ENCODE data around the gene TRMO.

TRMO gene

DNA sequence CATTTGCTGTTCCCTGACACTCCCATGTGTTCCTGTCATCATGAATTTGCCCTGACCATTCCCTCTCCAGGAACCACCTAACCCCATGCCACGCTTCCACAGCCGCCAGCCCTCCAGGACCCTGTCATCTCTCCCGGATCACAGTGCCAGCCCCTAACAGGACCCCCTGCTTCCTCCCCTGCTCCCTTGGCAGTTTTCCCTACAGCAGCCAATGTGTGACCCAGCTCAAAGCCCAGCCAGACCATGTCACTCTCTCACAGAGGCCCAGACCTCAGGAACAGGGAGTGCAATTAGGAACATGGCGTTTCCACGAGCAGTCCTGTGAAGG is 61.2 kb downstream of the TRMO start:
- Mint-ChIP-seq H3K4me1 (peaks cover 10% of the 10 kb centered on the region), H3K4me3 (no peak overlapping the region), H3K27me3 (peaks cover 59% of the 10 kb centered on the region), H3K27ac (no peak overlapping the region), H3K36me3 (peaks cover 10% of the 10 kb centered on the region), H3K9me3 (peaks cover 14% of the 10 kb centered on the region)

DNA sequence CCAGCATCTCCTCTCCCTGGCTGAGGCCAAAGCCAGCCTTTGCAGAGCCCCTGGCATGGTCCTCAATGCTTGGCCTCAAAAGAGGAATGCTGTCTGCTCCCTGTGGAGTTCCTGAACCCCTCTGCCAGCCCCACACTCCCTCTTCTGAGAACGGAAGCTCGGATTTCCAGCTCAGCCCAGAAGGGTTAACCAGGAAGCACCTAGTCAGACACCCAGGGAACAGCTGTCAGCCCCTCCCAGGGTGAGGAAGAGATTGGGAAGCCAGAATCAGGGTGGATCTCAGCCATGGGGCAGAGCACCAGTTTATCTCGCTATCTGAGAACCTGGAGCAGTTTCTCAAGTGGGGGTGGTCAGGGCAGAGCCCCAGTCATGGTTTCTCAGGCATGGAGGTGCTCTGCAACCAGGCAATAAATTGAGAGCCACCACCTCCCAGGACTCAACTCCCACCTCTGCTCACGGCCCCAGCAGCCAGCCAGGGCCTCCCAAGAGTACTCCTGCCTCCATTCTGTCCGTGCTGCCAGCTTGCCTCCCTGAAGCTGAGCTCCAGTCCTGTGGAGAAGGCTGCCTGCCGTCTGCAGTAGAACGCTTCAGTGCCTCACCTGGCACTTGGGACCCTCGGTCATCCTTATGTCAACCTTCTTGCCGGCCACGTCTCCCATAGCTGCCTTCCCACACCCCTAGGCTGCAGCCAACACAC is 61.7 kb downstream of the TRMO start:
- Mint-ChIP-seq H3K4me3 (no peak overlapping the region), H3K4me1 (peaks cover 10% of the 10 kb centered on the region), H3K9me3 (peaks cover 10% of the 10 kb centered on the region), H3K36me3 (peaks cover 5% of the 10 kb centered on the region), H3K27me3 (peaks cover 59% of the 10 kb centered on the region), H3K27ac (no peak overlapping the region)

DNA sequence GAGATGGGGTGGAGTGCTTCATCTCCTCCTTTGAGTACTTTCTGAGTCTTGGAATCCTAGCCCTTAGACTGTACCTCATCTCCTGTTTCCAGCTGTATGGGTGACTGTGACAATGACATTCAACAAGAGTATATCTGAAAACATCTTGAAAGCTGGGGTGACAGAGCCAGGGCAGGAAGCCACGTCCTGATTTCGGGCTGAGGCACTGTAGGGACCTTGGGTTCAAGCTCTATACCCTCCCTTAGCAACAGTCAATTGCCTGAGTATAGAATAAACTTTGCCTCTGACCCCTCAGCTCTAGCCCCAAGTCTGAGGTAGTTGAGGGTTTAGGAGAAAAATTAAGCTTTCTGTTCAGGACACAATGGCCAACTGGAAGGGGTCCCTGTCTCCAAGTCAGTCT is 63.0 kb downstream of the TRMO start:
- Mint-ChIP-seq H3K27ac (no peak overlapping the region), H3K4me3 (no peak overlapping the region), H3K4me1 (peaks cover 10% of the 10 kb centered on the region), H3K36me3 (no peaks in the 10 kb centered on the region), H3K27me3 (peaks cover 60% of the 10 kb centered on the region), H3K9me3 (no peaks in the 10 kb centered on the region)

DNA sequence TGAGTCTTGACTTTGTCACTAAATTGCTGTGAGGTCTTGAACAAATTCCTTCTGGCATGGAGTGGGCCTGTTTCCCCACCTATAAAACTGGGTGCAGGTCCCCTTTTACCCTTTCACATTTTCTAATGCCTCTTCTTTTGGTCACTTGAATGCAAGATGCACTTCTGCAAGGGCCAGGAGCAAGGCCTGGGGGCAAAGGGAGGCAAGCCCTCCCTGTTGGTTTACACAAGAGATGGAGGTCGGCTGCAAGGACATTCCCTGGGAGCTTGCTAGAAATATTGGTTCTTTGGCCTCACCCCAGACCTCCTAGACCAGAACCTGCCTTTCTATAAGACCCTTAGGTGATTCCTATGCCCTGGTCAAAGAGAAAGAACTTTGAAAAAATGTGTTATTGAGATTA is 63.5 kb downstream of the TRMO start:
- H3K36me3 Mint-ChIP-seq, result no peaks in the 10 kb centered on the region
- H3K4me1 Mint-ChIP-seq, result peaks cover 14% of the 10 kb centered on the region
- H3K27ac Mint-ChIP-seq, result no peak overlapping the region
- H3K9me3 Mint-ChIP-seq, result no peaks in the 10 kb centered on the region
- H3K4me3 Mint-ChIP-seq, result no peak overlapping the region
- peaks cover 63% of the 10 kb centered on the region for H3K27me3 Mint-ChIP-seq

DNA sequence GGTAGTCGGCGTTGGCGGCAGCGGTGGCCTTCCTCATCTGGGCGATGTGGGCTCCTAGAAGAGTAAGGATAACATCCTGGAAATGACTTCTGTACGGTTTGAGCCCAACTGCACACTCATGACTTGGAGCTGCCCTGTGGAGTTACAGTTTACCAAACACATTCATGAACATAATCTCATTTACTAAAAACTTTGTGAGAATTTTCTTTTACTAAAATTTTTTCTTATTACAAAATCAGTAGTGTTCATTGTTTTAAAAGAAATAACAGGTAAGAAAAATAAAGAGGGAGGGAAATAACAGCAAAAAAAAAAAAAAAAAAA is 63.9 kb downstream of the TRMO start:
- H3K4me1 Mint-ChIP-seq, result peaks cover 14% of the 10 kb centered on the region
- peaks cover 63% of the 10 kb centered on the region for H3K27me3 Mint-ChIP-seq
- H3K27ac Mint-ChIP-seq, result no peak overlapping the region
- H3K9me3 Mint-ChIP-seq, result no peaks in the 10 kb centered on the region
- no peak overlapping the region for H3K4me3 Mint-ChIP-seq
- H3K36me3 Mint-ChIP-seq, result no peaks in the 10 kb centered on the region

DNA sequence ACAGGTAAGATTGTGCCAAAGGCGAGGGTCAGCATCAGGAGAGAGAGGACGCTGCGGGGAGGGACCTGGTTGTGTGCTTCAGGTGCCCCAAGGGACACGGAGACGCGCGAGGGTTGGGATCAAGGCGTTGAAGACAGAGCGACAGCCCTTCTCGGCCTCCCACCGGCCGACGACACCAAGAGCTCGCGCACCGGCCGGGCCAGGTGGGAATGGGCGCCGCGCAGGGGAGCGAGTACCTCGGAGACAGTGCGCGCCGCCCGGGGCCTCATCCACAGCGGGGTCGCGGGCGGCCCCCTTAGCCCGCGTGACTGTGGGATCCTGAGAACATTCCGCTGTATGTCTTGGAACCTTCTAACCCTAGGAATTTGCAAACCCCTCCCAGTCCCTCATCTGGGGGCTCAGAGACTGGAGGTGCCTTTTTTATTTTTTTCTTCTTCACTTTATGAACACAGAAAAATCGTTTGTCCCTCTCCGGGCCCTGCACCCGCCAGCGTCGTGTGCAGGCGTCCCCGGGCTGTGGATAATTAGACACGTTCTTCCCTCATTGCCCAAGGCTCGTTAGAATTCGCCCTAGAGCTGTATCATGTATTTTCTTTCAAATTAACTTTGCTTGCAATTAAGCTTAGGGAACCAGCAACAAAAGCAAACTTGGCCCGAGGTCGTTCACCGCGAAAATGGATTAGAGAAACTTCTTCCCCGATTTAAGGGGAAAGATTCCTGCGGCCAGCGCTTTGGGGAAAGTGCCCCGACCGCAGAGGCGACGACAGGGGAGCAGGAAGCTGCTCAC is 64.5 kb downstream of the TRMO start:
- Mint-ChIP-seq H3K36me3 (no peaks in the 10 kb centered on the region), H3K9me3 (no peaks in the 10 kb centered on the region), H3K4me1 (peaks cover 14% of the 10 kb centered on the region), H3K27ac (no peak overlapping the region), H3K4me3 (peak overlapping the region; percentile 19), H3K27me3 (peaks cover 65% of the 10 kb centered on the region)

DNA sequence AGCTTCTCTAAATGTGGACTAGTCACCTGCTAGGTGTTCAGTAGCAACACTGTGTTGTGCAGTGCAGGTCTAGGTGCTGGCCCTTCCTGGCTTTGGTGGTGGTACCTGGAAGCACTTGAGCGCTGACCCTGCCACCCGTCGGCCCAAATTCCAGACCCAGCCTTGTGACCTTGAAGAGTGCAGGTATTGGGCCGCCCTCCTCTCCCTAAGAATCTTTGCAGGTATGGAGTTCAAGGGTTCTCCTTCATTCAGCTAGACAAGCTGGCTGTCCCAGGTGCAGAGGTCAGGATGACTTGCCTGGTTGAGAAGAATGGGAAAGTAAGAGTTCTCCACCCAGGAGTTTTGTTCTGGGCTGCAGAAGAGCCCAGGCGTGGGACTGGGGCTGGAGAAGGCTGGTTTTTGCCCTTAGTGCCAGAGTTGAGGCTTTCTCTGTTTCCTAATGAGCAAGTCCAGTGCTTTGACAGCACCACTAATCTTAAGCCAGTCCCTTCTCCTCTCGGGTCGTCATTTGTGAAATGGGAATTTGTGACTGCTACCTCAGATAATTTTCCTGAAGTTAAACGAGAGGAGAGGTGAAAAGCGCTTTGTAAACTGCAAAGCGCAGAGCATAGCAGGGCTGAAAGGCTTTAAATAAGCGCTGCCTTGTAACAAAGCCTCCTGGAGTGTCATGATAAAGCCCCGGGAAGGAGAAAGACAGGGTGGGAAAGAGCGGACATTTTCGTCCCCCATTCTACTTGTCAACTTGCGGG is 65.3 kb downstream of the TRMO start:
- no peak overlapping the region for H3K4me3 Mint-ChIP-seq
- H3K4me1 Mint-ChIP-seq, result peaks cover 19% of the 10 kb centered on the region
- H3K9me3 Mint-ChIP-seq, result no peaks in the 10 kb centered on the region
- H3K36me3 Mint-ChIP-seq, result no peaks in the 10 kb centered on the region
- H3K27ac Mint-ChIP-seq, result no peak overlapping the region
- peaks cover 66% of the 10 kb centered on the region for H3K27me3 Mint-ChIP-seq

DNA sequence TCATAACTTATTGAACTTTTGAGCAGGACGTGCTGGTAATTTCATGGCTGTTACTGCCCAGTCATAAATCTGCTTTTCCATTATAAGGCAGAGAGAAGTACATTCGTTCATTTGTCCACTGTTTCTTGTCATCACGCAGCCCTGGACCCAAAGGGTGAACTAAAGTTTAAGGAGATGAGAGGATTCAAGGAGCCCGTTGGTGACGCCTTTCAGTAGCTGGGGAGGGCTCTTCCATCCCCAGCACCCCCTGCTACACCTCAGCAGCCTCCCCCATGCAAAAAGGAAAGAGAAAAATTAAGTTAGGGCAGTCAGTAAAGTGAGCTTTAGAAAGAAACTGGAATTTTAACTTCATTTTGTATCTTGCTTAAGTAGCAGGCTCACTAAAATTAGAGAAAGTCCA is 66.4 kb downstream of the TRMO start:
- H3K4me1 Mint-ChIP-seq, result peaks cover 19% of the 10 kb centered on the region

DNA sequence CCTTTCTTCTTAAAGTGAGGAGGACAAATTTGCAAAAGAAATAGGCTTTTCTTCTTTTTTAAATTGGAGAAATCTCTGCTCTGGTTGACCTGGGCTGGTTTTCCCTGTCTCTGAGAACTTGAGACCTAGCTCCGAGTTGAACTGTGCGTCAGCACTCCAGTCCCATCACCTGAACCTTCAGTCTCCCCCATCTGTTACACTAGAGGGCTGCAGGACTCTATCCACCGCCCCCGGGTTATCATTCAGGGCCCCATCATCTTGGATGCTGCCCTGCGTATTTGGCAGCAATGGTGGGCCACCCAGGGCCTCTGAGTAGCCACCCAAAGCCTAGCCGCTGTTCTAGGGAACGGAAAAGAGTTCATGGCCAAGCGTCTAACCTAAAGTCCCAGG is 66.8 kb downstream of the TRMO start:
- Mint-ChIP-seq H3K4me1 (peaks cover 19% of the 10 kb centered on the region), H3K27me3 (peaks cover 60% of the 10 kb centered on the region), H3K27ac (peak overlapping the region; percentile 17), H3K9me3 (no peaks in the 10 kb centered on the region), H3K36me3 (no peaks in the 10 kb centered on the region), H3K4me3 (peak overlapping the region; percentile 30)

More for the DNA sequence above, 66.4 kb downstream of the TRMO start:
- Mint-ChIP-seq H3K27ac (no peak overlapping the region), H3K4me3 (no peak overlapping the region), H3K9me3 (no peaks in the 10 kb centered on the region), H3K27me3 (peaks cover 59% of the 10 kb centered on the region), H3K36me3 (no peaks in the 10 kb centered on the region)

DNA sequence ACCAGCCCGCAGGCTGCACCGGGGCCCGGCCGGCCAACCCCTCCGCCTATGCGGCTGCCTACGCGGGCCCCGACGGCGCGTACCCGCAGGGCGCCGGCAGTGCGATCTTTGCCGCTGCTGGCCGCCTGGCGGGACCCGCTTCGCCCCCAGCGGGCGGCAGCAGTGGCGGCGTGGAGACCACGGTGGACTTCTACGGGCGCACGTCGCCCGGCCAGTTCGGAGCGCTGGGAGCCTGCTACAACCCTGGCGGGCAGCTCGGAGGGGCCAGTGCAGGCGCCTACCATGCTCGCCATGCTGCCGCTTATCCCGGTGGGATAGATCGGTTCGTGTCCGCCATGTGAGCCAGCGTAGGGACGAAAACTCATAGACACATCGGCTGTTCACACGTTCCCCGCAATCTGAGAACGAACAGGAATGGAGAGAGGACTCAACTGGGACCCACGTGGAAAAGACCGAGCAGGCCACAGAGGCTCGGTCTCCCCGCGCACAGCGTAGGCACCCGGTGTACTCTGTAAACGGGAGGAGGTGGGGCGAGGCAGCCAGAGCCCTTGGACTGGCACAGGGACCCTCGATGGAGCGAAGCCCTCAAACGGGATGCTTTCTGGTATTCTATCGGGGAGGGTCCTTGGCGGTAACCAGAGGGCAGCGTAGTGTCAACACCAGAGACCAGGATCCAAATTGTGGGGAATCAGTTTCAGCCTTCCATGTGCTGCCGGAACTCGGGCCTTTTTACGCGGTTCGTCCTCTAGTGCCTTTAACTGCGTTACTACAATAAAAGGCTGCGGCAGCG is 67.4 kb downstream of the TRMO start:
- Mint-ChIP-seq H3K4me1 (peaks cover 19% of the 10 kb centered on the region), H3K27ac (no peak overlapping the region), H3K27me3 (peaks cover 63% of the 10 kb centered on the region), H3K9me3 (no peaks in the 10 kb centered on the region), H3K4me3 (peak overlapping the region; percentile 19), H3K36me3 (no peaks in the 10 kb centered on the region)

Data from activated naive CD4-positive, alpha-beta T cell treated with anti-CD3 and anti-CD28 coated beads, Interleukin-2, amount 50 U/mL, for 24 hours (primary cell).